ENCODE results near the gene SLIT3. TPM values are rescaled to one million over a fixed set of nuclear protein-coding genes. Genes with fewer than 3 reads are reported as not detected.

Gene SLIT3
- total and polyA plus RNA-seq, 2 experiments from 2014 or later: 58.4 to 96.7 TPM

DNA sequence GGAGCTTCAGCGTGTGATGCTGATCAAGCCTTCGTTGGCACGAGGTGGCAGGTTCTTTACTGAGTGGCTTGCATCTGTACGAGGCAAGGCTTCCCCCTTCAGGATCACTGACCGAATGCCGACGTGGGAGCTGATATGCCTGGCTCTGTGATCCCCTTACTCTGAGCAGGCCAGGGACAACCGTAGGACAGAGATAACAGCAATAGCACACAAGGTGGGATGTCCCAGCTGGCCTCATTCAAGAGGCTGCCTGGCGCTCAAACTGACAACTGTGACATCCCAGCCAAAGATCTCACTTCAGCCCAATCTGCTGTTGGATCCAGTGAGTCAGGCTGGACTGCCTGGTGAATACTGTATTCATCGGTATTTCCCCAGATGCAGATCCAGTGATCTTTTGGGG, 522.4 kb downstream of the SLIT3 start:
- no peak overlapping the region for H3K27ac ChIP-seq
- H3K4me2 ChIP-seq: no peak overlapping the region
- 93% methylated on average over 10 of the region's 10 CpGs for WGBS (ENCODE audit: low lambda C conversion rate, missing lambda C conversion rate)
- no peaks in the 10 kb centered on the region for H3K27me3 ChIP-seq
- H2AFZ ChIP-seq: no peak overlapping the region
- H3K4me1 ChIP-seq (ENCODE audit: insufficient read depth): no peaks in the 10 kb centered on the region
- no peak for DNase-seq (ENCODE audit: low spot score)
- no peaks in the 10 kb centered on the region for H3K9me3 ChIP-seq (ENCODE audit: low read depth)
- no peaks in the 10 kb centered on the region for H4K20me1 ChIP-seq (ENCODE audit: insufficient read depth, poor library complexity, severe bottlenecking)
- no peak overlapping the region for H3K4me3 ChIP-seq
- no peaks in the 10 kb centered on the region for H3K9me2 ChIP-seq (replicated peaks; ENCODE audit: insufficient read depth)
- H3K79me2 ChIP-seq: no peaks in the 10 kb centered on the region
- H3K36me3 ChIP-seq (replicated peaks; ENCODE audit: insufficient read depth, low read depth): no peaks in the 10 kb centered on the region
- TF ChIP-seq, protein P1, sequence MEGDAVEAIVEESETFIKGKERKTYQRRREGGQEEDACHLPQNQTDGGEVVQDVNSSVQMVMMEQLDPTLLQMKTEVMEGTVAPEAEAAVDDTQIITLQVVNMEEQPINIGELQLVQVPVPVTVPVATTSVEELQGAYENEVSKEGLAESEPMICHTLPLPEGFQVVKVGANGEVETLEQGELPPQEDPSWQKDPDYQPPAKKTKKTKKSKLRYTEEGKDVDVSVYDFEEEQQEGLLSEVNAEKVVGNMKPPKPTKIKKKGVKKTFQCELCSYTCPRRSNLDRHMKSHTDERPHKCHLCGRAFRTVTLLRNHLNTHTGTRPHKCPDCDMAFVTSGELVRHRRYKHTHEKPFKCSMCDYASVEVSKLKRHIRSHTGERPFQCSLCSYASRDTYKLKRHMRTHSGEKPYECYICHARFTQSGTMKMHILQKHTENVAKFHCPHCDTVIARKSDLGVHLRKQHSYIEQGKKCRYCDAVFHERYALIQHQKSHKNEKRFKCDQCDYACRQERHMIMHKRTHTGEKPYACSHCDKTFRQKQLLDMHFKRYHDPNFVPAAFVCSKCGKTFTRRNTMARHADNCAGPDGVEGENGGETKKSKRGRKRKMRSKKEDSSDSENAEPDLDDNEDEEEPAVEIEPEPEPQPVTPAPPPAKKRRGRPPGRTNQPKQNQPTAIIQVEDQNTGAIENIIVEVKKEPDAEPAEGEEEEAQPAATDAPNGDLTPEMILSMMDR (IDR thresholded peaks at IDR 0.05; ENCODE audit: poor library complexity): no peak
- no peak for TF ChIP-seq EZH2phosphoT487 (IDR thresholded peaks at IDR 0.05; ENCODE audit: low read depth, severe bottlenecking, unreplicated experiment)
- TF ChIP-seq EZH2 (IDR thresholded peaks at IDR 0.05; ENCODE audit: borderline replicate concordance): no peak

DNA sequence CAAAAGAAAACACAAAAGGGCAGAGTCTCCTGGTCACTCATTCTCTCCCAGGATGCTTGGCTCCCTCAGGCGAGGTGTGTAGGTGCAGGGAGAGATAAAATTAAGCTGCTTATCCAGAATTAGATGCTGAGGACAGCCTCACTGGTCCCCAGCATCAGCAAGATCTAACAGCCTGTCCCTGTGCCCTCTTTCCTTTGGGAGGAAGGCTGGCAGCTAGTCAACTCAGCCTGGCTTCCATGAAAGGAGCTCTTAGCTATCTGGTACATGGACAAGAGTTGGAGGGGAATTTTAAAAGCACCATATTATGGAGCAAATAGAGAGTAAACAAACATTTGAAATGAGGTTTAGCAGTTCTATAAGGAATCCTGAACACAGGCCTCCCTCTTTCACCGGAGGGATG, 523.3 kb downstream of the SLIT3 start:
- 82% methylated on average over 2 of the region's 2 CpGs for WGBS (ENCODE audit: low lambda C conversion rate, missing lambda C conversion rate)
- Histone ChIP-seq H2AFZ (no peak overlapping the region), H3K9me3 (ENCODE audit: low read depth) (no peaks in the 10 kb centered on the region), H3K36me3 (replicated peaks; ENCODE audit: insufficient read depth, low read depth) (no peaks in the 10 kb centered on the region), H3K4me3 (no peak overlapping the region), H3K9me2 (replicated peaks; ENCODE audit: insufficient read depth) (no peaks in the 10 kb centered on the region), H3K4me1 (ENCODE audit: insufficient read depth) (no peaks in the 10 kb centered on the region), H4K20me1 (ENCODE audit: insufficient read depth, poor library complexity, severe bottlenecking) (no peaks in the 10 kb centered on the region), H3K27ac (no peak overlapping the region), H3K79me2 (no peaks in the 10 kb centered on the region), H3K27me3 (no peaks in the 10 kb centered on the region), H3K4me2 (no peak overlapping the region)
- TF ChIP-seq EZH2 (IDR thresholded peaks at IDR 0.05; ENCODE audit: borderline replicate concordance): no peak
- TF ChIP-seq, protein P1 (IDR thresholded peaks at IDR 0.05; ENCODE audit: poor library complexity): no peak
- TF ChIP-seq EZH2phosphoT487 (IDR thresholded peaks at IDR 0.05; ENCODE audit: low read depth, severe bottlenecking, unreplicated experiment): no peak
- no peak for DNase-seq (ENCODE audit: low spot score)

DNA sequence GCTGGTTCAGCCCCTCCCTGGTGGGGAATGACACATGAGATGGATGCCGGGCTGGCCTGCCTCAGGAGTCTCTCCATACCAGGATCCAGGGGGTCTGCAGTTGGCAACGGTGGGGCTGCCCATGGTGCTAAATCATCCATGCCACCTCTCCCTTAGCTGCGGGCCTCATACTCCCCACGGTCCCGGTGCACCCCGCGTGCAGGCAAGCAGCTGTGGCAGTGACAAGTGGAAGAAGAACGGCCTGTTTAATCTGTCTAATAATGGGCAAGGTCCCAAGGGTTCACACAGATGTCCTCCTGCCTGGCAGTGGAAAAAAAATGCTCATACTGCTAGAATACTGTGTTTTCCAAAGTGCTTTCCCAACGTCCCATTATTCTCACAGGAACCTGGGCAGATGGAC, 524.9 kb downstream of the SLIT3 start:
- Histone ChIP-seq H3K4me1 (ENCODE audit: insufficient read depth) (no peaks in the 10 kb centered on the region), H3K9me3 (ENCODE audit: low read depth) (no peaks in the 10 kb centered on the region), H4K20me1 (ENCODE audit: insufficient read depth, poor library complexity, severe bottlenecking) (no peaks in the 10 kb centered on the region), H3K27me3 (no peaks in the 10 kb centered on the region), H2AFZ (no peak overlapping the region), H3K36me3 (replicated peaks; ENCODE audit: insufficient read depth, low read depth) (no peaks in the 10 kb centered on the region), H3K4me3 (no peak overlapping the region), H3K9me2 (replicated peaks; ENCODE audit: insufficient read depth) (no peaks in the 10 kb centered on the region), H3K4me2 (no peak overlapping the region), H3K79me2 (no peaks in the 10 kb centered on the region), H3K27ac (no peak overlapping the region)
- no peak for DNase-seq (ENCODE audit: low spot score)
- TF ChIP-seq EZH2 (IDR thresholded peaks at IDR 0.05; ENCODE audit: borderline replicate concordance): no peak
- TF ChIP-seq, protein P1 (IDR thresholded peaks at IDR 0.05; ENCODE audit: poor library complexity): no peak
- no peak for TF ChIP-seq EZH2phosphoT487 (IDR thresholded peaks at IDR 0.05; ENCODE audit: low read depth, severe bottlenecking, unreplicated experiment)
- 89% methylated on average over 9 of the region's 9 CpGs for WGBS (ENCODE audit: low lambda C conversion rate, missing lambda C conversion rate)

DNA sequence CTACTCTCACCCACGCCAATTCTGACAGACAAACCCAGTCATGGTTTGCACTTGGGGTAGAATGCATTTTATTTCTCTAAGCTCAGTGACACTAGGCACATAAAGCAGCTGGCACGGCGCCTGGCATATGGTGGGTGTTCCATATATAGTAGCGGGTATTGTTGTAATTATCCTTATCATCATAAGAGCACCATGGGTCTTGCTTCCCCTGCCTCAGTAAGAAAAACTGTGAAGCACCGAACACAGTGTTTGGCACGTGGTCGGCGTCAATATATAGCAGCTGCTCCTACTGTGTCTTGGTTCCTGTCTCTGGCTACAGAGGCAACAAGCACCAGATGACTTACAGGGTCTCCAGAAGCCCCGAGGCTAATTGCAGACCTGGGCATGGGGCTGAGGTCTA, 527.7 kb downstream of the SLIT3 start:
- Histone ChIP-seq H3K4me2 (no peak overlapping the region), H3K79me2 (no peaks in the 10 kb centered on the region), H3K9me3 (ENCODE audit: low read depth) (no peaks in the 10 kb centered on the region), H3K27me3 (no peaks in the 10 kb centered on the region), H3K9me2 (replicated peaks; ENCODE audit: insufficient read depth) (no peaks in the 10 kb centered on the region), H4K20me1 (ENCODE audit: insufficient read depth, poor library complexity, severe bottlenecking) (no peaks in the 10 kb centered on the region), H3K4me3 (no peak overlapping the region), H3K27ac (no peak overlapping the region), H2AFZ (no peak overlapping the region), H3K36me3 (replicated peaks; ENCODE audit: insufficient read depth, low read depth) (no peaks in the 10 kb centered on the region), H3K4me1 (ENCODE audit: insufficient read depth) (no peaks in the 10 kb centered on the region)
- 92% methylated on average over 9 of the region's 9 CpGs for WGBS (ENCODE audit: low lambda C conversion rate, missing lambda C conversion rate)
- TF ChIP-seq EZH2 (IDR thresholded peaks at IDR 0.05; ENCODE audit: borderline replicate concordance): no peak
- TF ChIP-seq, protein P1 (IDR thresholded peaks at IDR 0.05; ENCODE audit: poor library complexity): no peak
- TF ChIP-seq EZH2phosphoT487 (IDR thresholded peaks at IDR 0.05; ENCODE audit: low read depth, severe bottlenecking, unreplicated experiment): no peak
- no peak for DNase-seq (ENCODE audit: low spot score)
